ENCODE measurements around the gene CDYL. TPM values are rescaled to one million over a fixed set of nuclear protein-coding genes. Genes with fewer than 3 reads are reported as not detected.

The CDYL gene
- polyA plus RNA-seq, 3 donors, result 2.9 to 21.2 (median 4.2) TPM

DNA sequence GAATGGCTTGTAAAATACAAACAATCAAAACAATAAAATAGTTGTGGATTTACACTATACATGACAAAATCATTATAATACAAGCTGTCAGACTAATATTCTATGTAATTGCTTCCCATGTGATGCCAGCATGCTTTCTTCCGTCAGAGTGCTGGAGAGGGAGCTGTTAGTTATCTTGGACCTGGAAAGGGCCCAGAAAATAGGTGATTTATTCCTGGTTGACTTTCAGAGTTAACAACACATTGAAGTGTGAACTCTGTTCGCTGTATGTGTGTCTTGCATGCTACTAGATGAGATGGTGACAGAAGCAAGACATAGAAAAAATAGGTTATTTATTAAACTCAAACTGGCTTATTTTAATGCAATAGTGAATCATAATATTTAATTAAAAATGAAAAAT, 70.2 kb downstream of the CDYL start:
- TF ChIP-seq, protein P1, sequence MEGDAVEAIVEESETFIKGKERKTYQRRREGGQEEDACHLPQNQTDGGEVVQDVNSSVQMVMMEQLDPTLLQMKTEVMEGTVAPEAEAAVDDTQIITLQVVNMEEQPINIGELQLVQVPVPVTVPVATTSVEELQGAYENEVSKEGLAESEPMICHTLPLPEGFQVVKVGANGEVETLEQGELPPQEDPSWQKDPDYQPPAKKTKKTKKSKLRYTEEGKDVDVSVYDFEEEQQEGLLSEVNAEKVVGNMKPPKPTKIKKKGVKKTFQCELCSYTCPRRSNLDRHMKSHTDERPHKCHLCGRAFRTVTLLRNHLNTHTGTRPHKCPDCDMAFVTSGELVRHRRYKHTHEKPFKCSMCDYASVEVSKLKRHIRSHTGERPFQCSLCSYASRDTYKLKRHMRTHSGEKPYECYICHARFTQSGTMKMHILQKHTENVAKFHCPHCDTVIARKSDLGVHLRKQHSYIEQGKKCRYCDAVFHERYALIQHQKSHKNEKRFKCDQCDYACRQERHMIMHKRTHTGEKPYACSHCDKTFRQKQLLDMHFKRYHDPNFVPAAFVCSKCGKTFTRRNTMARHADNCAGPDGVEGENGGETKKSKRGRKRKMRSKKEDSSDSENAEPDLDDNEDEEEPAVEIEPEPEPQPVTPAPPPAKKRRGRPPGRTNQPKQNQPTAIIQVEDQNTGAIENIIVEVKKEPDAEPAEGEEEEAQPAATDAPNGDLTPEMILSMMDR (IDR thresholded peaks at IDR 0.05), result no peak
- no peak overlapping the region for H2AFZ ChIP-seq (ENCODE audit: insufficient read depth, low read depth, low read length, poor library complexity, severe bottlenecking)
- Mint-ChIP-seq H3K4me3 (no peak overlapping the region), H3K4me1 (peaks cover 2% of the 10 kb centered on the region), H3K27ac (no peak overlapping the region), H3K9me3 (peaks cover 10 to 23% (median 18%) of the 10 kb centered on the region in 7 donors), H3K36me3 (peaks cover 5 to 8% of the 10 kb centered on the region in 2 donors), H3K27me3 (ENCODE audit: low read depth in 3 of 3) (no peaks in the 10 kb centered on the region)
- H3K9me3 ChIP-seq (replicated peaks in 1 of 2; ENCODE audit: control insufficient read depth in 1 of 2, insufficient read depth in 1 of 2, low read length in 2 of 2), result peaks cover 8 to 20% of the 10 kb centered on the region in 2 donors
- peaks cover 84% of the 10 kb centered on the region for H4K20me1 ChIP-seq (ENCODE audit: insufficient read depth, low read length)
- WGBS (ENCODE audit: insufficient coverage), result no CpG with 5 or more reads among the region's 2 CpGs
- no peak overlapping the region for H3K4me2 ChIP-seq (replicated peaks; ENCODE audit: extremely low read depth, low read length, poor library complexity, severe bottlenecking)
- no peak for DNase-seq
- H3K9ac ChIP-seq (ENCODE audit: insufficient read depth, low read length, poor library complexity, severe bottlenecking), result no peak overlapping the region
- intact Hi-C loops (cut with micrococcal nuclease), result no loop called here
- H3K79me2 ChIP-seq (ENCODE audit: insufficient read depth, low read length), result peaks cover 96% of the 10 kb centered on the region
- no peaks in the 10 kb centered on the region for H3K4me1 ChIP-seq (ENCODE audit: control insufficient read depth in 1 of 2, insufficient read depth in 2 of 2, low read length in 2 of 2)
- no peaks in the 10 kb centered on the region for H3K27me3 ChIP-seq (ENCODE audit: control insufficient read depth in 2 of 2, insufficient read depth in 2 of 2, low read length in 2 of 2)
- H3K4me3 ChIP-seq (replicated peaks in 1 of 3; ENCODE audit: low read depth in 2 of 3, low read length in 3 of 3), result no peak overlapping the region
- H3K36me3 ChIP-seq (replicated peaks in 1 of 2; ENCODE audit: control insufficient read depth in 1 of 2, insufficient read depth in 2 of 2, low read length in 2 of 2), result no peaks in the 10 kb centered on the region
- H3K27ac ChIP-seq (ENCODE audit: low read depth in 1 of 2, low read length in 2 of 2), result no peak overlapping the region

DNA sequence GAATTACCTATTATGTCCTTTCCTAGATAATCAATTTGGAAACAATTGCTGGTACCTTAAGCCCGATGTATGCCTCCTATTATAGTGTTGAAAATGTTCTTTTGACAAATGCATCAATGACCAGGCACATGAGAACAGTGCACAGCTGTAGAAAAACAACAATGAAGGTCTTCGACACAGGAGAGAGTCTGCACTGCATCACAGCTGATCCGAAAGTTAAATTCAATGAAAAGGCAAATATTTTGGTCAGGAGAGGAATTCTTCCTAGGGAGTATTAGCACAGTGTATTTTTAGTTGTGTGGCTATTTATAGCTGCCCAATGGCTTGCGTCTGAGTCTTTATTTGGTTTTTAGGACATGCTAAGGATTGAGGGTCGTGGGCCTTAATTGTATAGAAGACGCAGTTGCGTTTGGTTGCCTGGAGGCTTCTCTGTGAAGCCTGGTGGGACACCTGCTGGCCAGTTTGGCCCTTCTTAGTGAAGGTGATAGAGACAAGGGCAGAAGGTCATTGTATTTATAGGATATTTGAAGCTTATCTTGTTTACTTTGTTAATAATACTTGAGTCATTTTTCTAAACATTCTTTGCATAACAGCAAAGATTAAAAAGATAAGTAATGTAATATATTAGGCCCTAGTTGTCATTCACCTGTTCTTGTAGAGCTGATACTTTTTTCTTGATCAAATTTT, 72.3 kb downstream of the CDYL start:
- H3K27ac ChIP-seq (ENCODE audit: low read depth in 1 of 2, low read length in 2 of 2), result no peak overlapping the region
- Mint-ChIP-seq H3K4me3 (no peak overlapping the region), H3K27ac (no peak overlapping the region), H3K9me3 (peaks cover 3 to 17% (median 13%) of the 10 kb centered on the region in 7 donors), H3K27me3 (ENCODE audit: low read depth in 3 of 3) (peaks cover 0 to 2% (median 0%) of the 10 kb centered on the region in 3 donors), H3K36me3 (peaks cover 4 to 8% of the 10 kb centered on the region in 2 donors), H3K4me1 (peaks cover 5% of the 10 kb centered on the region)
- intact Hi-C loops (cut with micrococcal nuclease), result no loop called here
- no peak overlapping the region for H3K9ac ChIP-seq (ENCODE audit: insufficient read depth, low read length, poor library complexity, severe bottlenecking)
- peaks cover 100% of the 10 kb centered on the region for H3K79me2 ChIP-seq (ENCODE audit: insufficient read depth, low read length)
- H2AFZ ChIP-seq (ENCODE audit: insufficient read depth, low read depth, low read length, poor library complexity, severe bottlenecking), result no peak overlapping the region
- no peak overlapping the region for H3K4me3 ChIP-seq (replicated peaks in 1 of 3; ENCODE audit: low read depth in 2 of 3, low read length in 3 of 3)
- peaks cover 99% of the 10 kb centered on the region for H4K20me1 ChIP-seq (ENCODE audit: insufficient read depth, low read length)
- WGBS (ENCODE audit: insufficient coverage), result 93% methylated on average over 5 of the region's 7 CpGs
- no peaks in the 10 kb centered on the region for H3K4me1 ChIP-seq (ENCODE audit: control insufficient read depth in 1 of 2, insufficient read depth in 2 of 2, low read length in 2 of 2)
- no peaks in the 10 kb centered on the region for H3K27me3 ChIP-seq (ENCODE audit: control insufficient read depth in 2 of 2, insufficient read depth in 2 of 2, low read length in 2 of 2)
- no peaks in the 10 kb centered on the region for H3K36me3 ChIP-seq (replicated peaks in 1 of 2; ENCODE audit: control insufficient read depth in 1 of 2, insufficient read depth in 2 of 2, low read length in 2 of 2)
- H3K4me2 ChIP-seq (replicated peaks; ENCODE audit: extremely low read depth, low read length, poor library complexity, severe bottlenecking), result no peak overlapping the region
- H3K9me3 ChIP-seq (replicated peaks in 1 of 2; ENCODE audit: control insufficient read depth in 1 of 2, insufficient read depth in 1 of 2, low read length in 2 of 2), result peaks cover 12 to 14% of the 10 kb centered on the region in 2 donors
- TF ChIP-seq, protein P1 (IDR thresholded peaks at IDR 0.05), result peak; percentile 12
- no peak for DNase-seq
